GM18907 (cell line): Measurements from ENCODE around the gene CIT.
"Not testable (repeated sequence)": the region's sequence is repeated elsewhere in the genome, so short reads cannot be mapped to it uniquely, and the experiment has no call there.

Experiments
- ATAC-seq: cut with Tn5 transposase; IDR thresholded peaks from one replicate; pipeline ENCODE4 v1.9.1; 2021; ENCODE audit warnings: mild to moderate bottlenecking, moderate library complexity; ENCODE audit not compliant: unreplicated experiment

CIT gene

GRCh38 chr12:119659289-119659897, 217.7 kb downstream of the CIT start:
- peak; percentile 51 for ATAC-seq

DNA sequence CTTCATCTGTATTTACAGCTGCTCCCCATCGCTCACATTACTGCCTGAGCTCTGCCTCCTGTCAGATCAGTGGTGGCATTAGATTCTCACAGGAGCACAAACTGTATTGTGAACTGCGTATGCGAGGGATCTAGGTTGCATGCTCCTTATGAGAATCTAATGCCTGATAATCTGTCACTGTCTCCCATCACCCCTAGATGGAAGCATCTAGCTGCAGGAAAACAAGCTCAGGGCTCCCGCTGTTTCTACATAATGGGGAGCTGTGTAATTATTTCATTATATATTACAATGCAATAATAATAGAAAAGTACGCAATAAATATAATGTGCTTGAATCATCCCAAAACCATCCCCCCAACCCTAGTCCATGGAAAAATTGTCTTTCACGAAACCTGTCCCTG, 219.0 kb downstream of the CIT start:
- ATAC-seq = not testable (repeated sequence)

DNA sequence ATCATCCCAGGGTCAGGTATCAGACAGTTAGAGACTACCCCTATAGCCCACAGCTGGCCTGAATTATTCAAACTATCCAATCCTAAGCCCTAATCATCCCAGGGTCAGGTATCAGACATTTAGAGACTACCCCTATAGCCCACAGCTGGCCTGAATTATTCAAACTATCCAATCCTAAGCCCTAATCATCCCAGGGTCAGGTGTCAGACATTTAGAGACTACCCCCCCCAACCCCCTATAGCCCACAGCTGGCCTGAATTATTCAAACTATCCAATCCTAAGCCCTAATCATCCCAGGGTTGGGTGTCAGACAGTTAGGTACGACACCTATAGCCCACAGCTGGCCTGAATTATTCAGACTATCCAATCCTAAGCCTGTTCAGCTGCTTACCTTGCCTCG, 220.1 kb downstream of the CIT start:
- ATAC-seq = not testable (repeated sequence)

DNA sequence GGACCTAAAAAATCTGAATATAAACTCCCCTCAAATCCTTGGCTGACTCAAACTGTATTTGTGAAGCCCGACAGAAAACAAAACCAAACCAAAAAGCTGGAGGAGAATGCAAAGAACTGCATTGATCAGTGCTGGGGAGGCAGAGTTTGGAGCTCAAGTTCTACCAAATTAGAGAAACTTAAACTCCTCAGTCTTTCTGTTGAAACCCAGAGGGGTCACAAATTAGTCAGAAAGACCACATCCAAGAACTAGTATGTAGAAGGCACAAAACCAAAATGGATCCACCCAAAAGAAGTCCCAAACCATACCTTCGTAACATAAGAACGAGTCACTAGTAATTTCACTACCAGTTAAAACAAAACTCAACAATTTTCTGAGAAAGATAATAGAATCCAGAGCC, 224.5 kb downstream of the CIT start:
- no peak for ATAC-seq

- no peak for ATAC-seq
These were observed 227.8 kb downstream of the CIT start for GRCh38 chr12:119649202-119649808.

DNA sequence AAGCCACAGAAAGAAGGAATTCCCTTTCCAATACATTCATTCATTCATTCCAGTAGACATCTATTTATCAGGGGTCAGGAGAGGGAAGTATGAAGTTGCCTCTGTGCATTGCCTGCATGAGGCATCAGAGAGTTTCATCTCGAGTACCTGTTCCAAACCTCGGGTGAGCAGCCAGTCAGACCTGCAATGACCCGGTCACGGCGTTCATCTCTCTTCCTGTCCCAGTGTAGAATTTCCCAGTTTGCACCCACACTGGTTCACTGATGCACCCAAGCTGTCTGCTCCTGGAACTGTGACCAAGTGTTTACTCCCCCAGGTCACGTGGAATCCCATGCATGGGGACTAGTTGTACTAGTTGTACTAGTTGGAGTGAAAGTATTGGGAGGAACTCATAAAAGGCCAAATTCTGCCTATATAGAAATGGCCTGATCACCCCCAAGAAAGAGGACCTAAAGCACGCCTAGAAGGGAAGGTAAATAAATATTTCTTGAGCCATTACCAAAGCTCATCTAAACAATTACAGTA, 231.5 kb downstream of the CIT start:
- no peak for ATAC-seq

DNA sequence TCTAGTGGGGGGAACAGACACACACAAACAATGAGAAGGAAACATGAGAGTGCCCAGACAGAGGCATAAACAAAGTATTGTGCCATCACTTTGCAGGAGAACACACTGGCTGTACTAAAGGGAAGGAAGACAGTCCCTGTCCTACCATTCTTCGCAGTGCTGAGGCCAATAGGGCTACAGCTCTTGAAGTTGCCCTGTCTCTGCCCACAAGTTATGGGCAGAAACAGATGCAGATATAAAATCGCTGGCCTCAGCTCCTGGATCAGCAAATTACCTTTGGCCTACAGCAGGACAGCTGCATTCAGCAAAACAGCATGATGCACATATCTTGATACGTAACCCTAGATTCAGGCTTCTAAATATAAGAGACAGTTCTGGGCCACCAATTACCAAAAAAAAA, 232.2 kb downstream of the CIT start:
- no peak for ATAC-seq

GRCh38 chr12:119642986-119643385, 234.1 kb downstream of the CIT start:
- ATAC-seq = no peak
